Inferior parietal cortex (tissue), 1 donor: ENCODE results near the gene FCN3.
"Not testable (repeated sequence)": the region's sequence is repeated elsewhere in the genome, so short reads cannot be mapped to it uniquely, and the experiment has no call there.

Experiments used
- DNase-seq: peaks from one replicate; pipeline ENCODE4 v3.0.0-alpha.2; 2016; ENCODE audit errors: extremely low spot score

Gene FCN3

GRCh38 chr1:27374362-27375086 lies at the start of gene FCN3:
Gene FCN3, minus strand, starts transcription at chr1:27374824. Its CDS starts 6 bp downstream, at chr1:27374818.
- no peak for DNase-seq

- DNase-seq = no peak
Measured at GRCh38 chr1:27423709-27424108, 49.1 kb upstream of the FCN3 start.

GRCh38 chr1:27418326-27419185 lies 43.9 kb upstream of the FCN3 start:
- DNase-seq = peak; percentile 72

GRCh38 chr1:27417713-27418112 lies 43.1 kb upstream of the FCN3 start:
- no peak for DNase-seq

- DNase-seq = peak; percentile 62
Measured at GRCh38 chr1:27416387-27417111, 41.9 kb upstream of the FCN3 start.

GRCh38 chr1:27414091-27414490 lies 39.5 kb upstream of the FCN3 start:
- DNase-seq = no peak

- no peak for DNase-seq
Measured at GRCh38 chr1:27413004-27413403, 38.4 kb upstream of the FCN3 start.

- DNase-seq = no peak
Measured at GRCh38 chr1:27412502-27412901, 37.9 kb upstream of the FCN3 start.

- DNase-seq = no peak
Measured at GRCh38 chr1:27410709-27411108, 36.1 kb upstream of the FCN3 start.

GRCh38 chr1:27409669-27410068 lies 35.0 kb upstream of the FCN3 start:
- DNase-seq = no peak

- DNase-seq = no peak
Measured at GRCh38 chr1:27408151-27408550, 33.5 kb upstream of the FCN3 start.

- not testable (repeated sequence) for DNase-seq
Measured at GRCh38 chr1:27406791-27407190, 32.2 kb upstream of the FCN3 start.

- no peak for DNase-seq
Measured at GRCh38 chr1:27406362-27406680, 31.7 kb upstream of the FCN3 start.

GRCh38 chr1:27405598-27406361 lies 31.2 kb upstream of the FCN3 start:
- not testable (repeated sequence) for DNase-seq

- DNase-seq = no peak
Measured at GRCh38 chr1:27405074-27405473, 30.4 kb upstream of the FCN3 start.

- DNase-seq = no peak
Measured at GRCh38 chr1:27403931-27404330, 29.3 kb upstream of the FCN3 start.

GRCh38 chr1:27403065-27403726 lies 28.6 kb upstream of the FCN3 start:
- DNase-seq = no peak

- DNase-seq = peak; percentile 53
Measured at GRCh38 chr1:27402349-27402754, 27.7 kb upstream of the FCN3 start.

- DNase-seq = no peak
Measured at GRCh38 chr1:27400963-27401341, 26.3 kb upstream of the FCN3 start.

GRCh38 chr1:27400082-27400962 lies 25.7 kb upstream of the FCN3 start:
- no peak for DNase-seq
